K562 (cell line): ENCODE results near the gene PMPCB. TPM values are rescaled to one million over a fixed set of nuclear protein-coding genes. Genes with fewer than 3 reads are reported as not detected.

Source experiments
- ARHGAP35 ChIP-seq: fragments of 450-650 bp; IDR thresholded peaks from 2 replicates; pipeline ENCODE4 v1.6.1; 2018; ENCODE audit not compliant: partially characterized antibody
- CHD4 ChIP-seq: fragments of 200-600 bp; sonication (generic); IDR thresholded peaks from 3 replicates; pipeline ENCODE4 v1.6.1; 2012; ENCODE audit warnings: low read depth, mild to moderate bottlenecking, mixed read lengths, low read length, inconsistent platforms; ENCODE audit not compliant: insufficient read depth, insufficient replicate concordance, poor library complexity, severe bottlenecking
- ELF1 ChIP-seq: fragments of 200-800 bp; sonication (Bioruptor generic); IDR thresholded peaks from 2 replicates; pipeline ENCODE4 v1.6.1; 2016; ENCODE audit warnings: missing genetic modification characterization, missing compliant biosample characterization
- KAT8 ChIP-seq: fragments of 450-650 bp; IDR thresholded peaks from 2 replicates; pipeline ENCODE4 v1.6.1; 2016; ENCODE audit warnings: low read depth, mild to moderate bottlenecking
- LARP7 ChIP-seq: fragments of 450-650 bp; IDR thresholded peaks from 2 replicates; pipeline ENCODE4 v1.6.1; 2016
- MXI1 ChIP-seq: IDR thresholded peaks from 2 replicates; pipeline ENCODE4 v1.6.1; 2011; ENCODE audit warnings: low read depth, mild to moderate bottlenecking, improper control_type of control experiment, low read length
- NR3C1 ChIP-seq: sonication (generic); formaldehyde crosslinking; IDR thresholded peaks from 2 replicates; pipeline ENCODE4 v1.8.1; 2022; ENCODE audit warnings: missing genetic modification reagents
- NRF1 ChIP-seq, 2 experiments: fragments of 450-650 bp; IDR thresholded peaks in 1 of 2; conservative IDR thresholded peaks in 1 of 2; 2 replicates each; pipeline ENCODE4 v1.6.1; 2014; ENCODE audit warnings: mild to moderate bottlenecking in 2 of 2
- PCBP1 ChIP-seq: fragments of 200-400 bp; formaldehyde crosslinking; IDR thresholded peaks from 2 replicates; pipeline ENCODE4 v1.6.1; 2018; ENCODE audit warnings: mild to moderate bottlenecking, low read depth, low read length; ENCODE audit not compliant: poor library complexity, severe bottlenecking
- RREB1 ChIP-seq: fragments of 250-450 bp; sonication (Bioruptor Pico); IDR thresholded peaks from 2 replicates; pipeline ENCODE4 v1.4.0; 2020
- SMARCC2 ChIP-seq: fragments of 450-650 bp; IDR thresholded peaks from 2 replicates; pipeline ENCODE4 v1.6.1; 2017; ENCODE audit warnings: antibody characterized with exemption, moderate library complexity, mild to moderate bottlenecking, low read depth
- TCF7 ChIP-seq: sonication (generic); IDR thresholded peaks from 2 replicates; pipeline ENCODE4 v1.6.1; 2016; ENCODE audit warnings: antibody characterized with exemption, borderline replicate concordance
- TGIF2 ChIP-seq: sonication (generic); formaldehyde crosslinking; IDR thresholded peaks from 2 replicates; pipeline ENCODE4 v1.8.1; 2022; ENCODE audit warnings: mild to moderate bottlenecking, missing genetic modification reagents, moderate library complexity
- ZFP30 ChIP-seq: fragments of 250-450 bp; sonication (Bioruptor Pico); IDR thresholded peaks from 2 replicates; pipeline ENCODE4 v1.8.0; 2022; ENCODE audit warnings: moderate library complexity, mild to moderate bottlenecking, inconsistent platforms, borderline replicate concordance
- polyA plus RNA-seq, 8 experiments: library from polyadenylated mRNA; depleted of rRNA in 4 of 8; stranded (reverse) in 5 of 8; unstranded in 3 of 8; fragments of >200 nt; fragmentation: Nextera tagmentation in 2 of 8; fragmentation: Illumina TruSeq in 1 of 8; extraction: Ambion mirVana in 2 of 8; extraction: Trizol in 1 of 8; gene quantifications; 2 replicates each; pipeline versions ENCODE4 v1.2.1 to v1.2.3, GENCODE V29; 2011 to 2014; ENCODE audit warnings: inconsistent platforms in 1 of 8, missing spikeins in 1 of 8
- total RNA-seq, 7 experiments: library from RNA; depleted of rRNA in 6 of 7; stranded (reverse); fragments of >200 nt in 6 of 7; fragmentation: Illumina TruSeq in 2 of 7; extraction: Trizol in 2 of 7; gene quantifications; 2 replicates each; pipeline versions ENCODE4 v1.2.1 to v1.2.3, GENCODE V29; 2011 to 2021; ENCODE audit warnings: low replicate concordance in 1 of 7
- TF ChIP-seq, protein P1 (sequence below): sonication (generic); IDR thresholded peaks from 2 replicates; pipeline ENCODE4 v1.6.1; 2016
- TF ChIP-seq, protein P2 (sequence below): fragments of 200-800 bp; sonication (Bioruptor generic); IDR thresholded peaks from 2 replicates; pipeline ENCODE4 v1.6.1; 2016; ENCODE audit warnings: missing genetic modification characterization, missing compliant biosample characterization

The PMPCB gene
- total and polyA plus RNA-seq, 9 of the 15 experiments (the other 6 are each of a cell fraction or from before 2014, with no cell fraction given) = 61.2 to 209 (median 105) TPM

DNA sequence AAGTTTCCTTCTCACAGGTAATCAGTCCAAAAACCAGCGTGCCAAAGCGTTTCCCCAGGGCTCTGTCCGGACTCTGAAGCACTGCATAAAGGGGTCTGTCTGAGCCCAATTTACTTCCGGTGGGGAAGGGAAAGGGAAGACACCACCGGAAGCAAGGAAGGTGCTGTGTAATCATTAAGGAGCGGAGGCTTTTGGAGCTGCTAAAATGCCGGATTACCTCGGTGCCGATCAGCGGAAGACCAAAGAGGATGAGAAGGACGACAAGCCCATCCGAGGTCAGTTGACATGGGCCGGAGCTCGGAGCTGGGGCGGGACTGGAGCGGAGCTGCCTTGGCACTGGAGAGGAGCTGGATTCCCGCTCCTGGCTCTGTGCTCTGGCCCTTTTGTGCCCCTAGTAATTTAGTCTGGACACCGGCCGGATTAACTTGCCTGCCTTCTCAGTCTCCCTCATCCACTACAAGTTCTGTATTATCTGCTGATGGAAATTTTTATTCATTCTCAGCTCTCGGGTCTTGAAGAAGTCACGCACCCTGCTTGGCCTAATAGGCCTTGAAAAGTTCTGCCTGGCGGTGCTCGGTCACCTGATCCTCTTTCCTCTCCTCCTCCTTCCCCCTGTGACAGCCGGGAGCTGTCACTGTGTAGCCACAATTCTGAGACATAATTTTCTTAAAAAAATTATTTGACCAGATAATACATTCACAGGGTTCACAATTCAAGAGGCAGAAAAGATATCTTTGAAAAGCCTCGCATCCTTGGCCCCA is 50.5 kb downstream of the PMPCB start, which contains the start of gene PSMC2 (continued):
- no peak for TF ChIP-seq LARP7
- no peak for TF ChIP-seq RREB1 (CRISPR knock-in tag)
- no peak for TF ChIP-seq NR3C1 (CRISPR knock-in tag)
- TF ChIP-seq PCBP1 = no peak
- no peak for TF ChIP-seq ARHGAP35
- no peak for TF ChIP-seq KAT8
- TF ChIP-seq NRF1 (conservative IDR thresholded peaks at IDR 0.05 in 1 of 2, IDR thresholded peaks at IDR 0.05 in 1 of 2) = no peak
- TF ChIP-seq TCF7 = peak; percentile 12; the same call in 1 of the 2 replicates
- TF ChIP-seq, protein P1, sequence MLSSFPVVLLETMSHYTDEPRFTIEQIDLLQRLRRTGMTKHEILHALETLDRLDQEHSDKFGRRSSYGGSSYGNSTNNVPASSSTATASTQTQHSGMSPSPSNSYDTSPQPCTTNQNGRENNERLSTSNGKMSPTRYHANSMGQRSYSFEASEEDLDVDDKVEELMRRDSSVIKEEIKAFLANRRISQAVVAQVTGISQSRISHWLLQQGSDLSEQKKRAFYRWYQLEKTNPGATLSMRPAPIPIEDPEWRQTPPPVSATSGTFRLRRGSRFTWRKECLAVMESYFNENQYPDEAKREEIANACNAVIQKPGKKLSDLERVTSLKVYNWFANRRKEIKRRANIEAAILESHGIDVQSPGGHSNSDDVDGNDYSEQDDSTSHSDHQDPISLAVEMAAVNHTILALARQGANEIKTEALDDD = peak; percentile 28; the same call in 1 of the 2 replicates
- peak; percentile 74 for TF ChIP-seq ELF1 (tag)
- TF ChIP-seq SMARCC2 = no peak
- TF ChIP-seq, protein P2, sequence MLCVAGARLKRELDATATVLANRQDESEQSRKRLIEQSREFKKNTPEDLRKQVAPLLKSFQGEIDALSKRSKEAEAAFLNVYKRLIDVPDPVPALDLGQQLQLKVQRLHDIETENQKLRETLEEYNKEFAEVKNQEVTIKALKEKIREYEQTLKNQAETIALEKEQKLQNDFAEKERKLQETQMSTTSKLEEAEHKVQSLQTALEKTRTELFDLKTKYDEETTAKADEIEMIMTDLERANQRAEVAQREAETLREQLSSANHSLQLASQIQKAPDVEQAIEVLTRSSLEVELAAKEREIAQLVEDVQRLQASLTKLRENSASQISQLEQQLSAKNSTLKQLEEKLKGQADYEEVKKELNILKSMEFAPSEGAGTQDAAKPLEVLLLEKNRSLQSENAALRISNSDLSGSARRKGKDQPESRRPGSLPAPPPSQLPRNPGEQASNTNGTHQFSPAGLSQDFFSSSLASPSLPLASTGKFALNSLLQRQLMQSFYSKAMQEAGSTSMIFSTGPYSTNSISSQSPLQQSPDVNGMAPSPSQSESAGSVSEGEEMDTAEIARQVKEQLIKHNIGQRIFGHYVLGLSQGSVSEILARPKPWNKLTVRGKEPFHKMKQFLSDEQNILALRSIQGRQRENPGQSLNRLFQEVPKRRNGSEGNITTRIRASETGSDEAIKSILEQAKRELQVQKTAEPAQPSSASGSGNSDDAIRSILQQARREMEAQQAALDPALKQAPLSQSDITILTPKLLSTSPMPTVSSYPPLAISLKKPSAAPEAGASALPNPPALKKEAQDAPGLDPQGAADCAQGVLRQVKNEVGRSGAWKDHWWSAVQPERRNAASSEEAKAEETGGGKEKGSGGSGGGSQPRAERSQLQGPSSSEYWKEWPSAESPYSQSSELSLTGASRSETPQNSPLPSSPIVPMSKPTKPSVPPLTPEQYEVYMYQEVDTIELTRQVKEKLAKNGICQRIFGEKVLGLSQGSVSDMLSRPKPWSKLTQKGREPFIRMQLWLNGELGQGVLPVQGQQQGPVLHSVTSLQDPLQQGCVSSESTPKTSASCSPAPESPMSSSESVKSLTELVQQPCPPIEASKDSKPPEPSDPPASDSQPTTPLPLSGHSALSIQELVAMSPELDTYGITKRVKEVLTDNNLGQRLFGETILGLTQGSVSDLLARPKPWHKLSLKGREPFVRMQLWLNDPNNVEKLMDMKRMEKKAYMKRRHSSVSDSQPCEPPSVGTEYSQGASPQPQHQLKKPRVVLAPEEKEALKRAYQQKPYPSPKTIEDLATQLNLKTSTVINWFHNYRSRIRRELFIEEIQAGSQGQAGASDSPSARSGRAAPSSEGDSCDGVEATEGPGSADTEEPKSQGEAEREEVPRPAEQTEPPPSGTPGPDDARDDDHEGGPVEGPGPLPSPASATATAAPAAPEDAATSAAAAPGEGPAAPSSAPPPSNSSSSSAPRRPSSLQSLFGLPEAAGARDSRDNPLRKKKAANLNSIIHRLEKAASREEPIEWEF (CRISPR knock-in tag) = no peak
- no peak for TF ChIP-seq ZFP30 (CRISPR knock-in tag)
- TF ChIP-seq MXI1 = peak; percentile 36; the same call in 1 of the 2 replicates
- no peak for TF ChIP-seq TGIF2 (CRISPR knock-in tag)
- no peak for TF ChIP-seq CHD4
